ENCODE data around the gene MCUR1. TPM values are rescaled to one million over a fixed set of nuclear protein-coding genes. Genes with fewer than 3 reads are reported as not detected.

The MCUR1 gene
- total and polyA plus RNA-seq, 10 of the 15 experiments (the other 5 are each of a cell fraction or from before 2014, with no cell fraction given) = 4.4 to 43.9 (median 18.3) TPM

- Histone ChIP-seq H3K4me3 (no peak overlapping the region), H3K4me1 (ENCODE audit: control insufficient read depth, insufficient read depth, low read length) (no peaks in the 10 kb centered on the region), H3K79me2 (ENCODE audit: control insufficient read depth, insufficient read depth, low read length) (peaks cover 25% of the 10 kb centered on the region), H3K36me3 (ENCODE audit: control insufficient read depth in 2 of 2, insufficient read depth in 2 of 2, low read length in 1 of 2) (peaks cover 0 to 9% of the 10 kb centered on the region in 2 experiments; a peak in 1 of 4 replicates), H3K27ac (ENCODE audit: control insufficient read depth, insufficient read depth) (no peak overlapping the region), H3K9me3 (replicated peaks; ENCODE audit: control insufficient read depth, insufficient read depth, low read length) (no peaks in the 10 kb centered on the region), H3K4me2 (ENCODE audit: control insufficient read depth, insufficient read depth) (no peak overlapping the region), H2AFZ (ENCODE audit: control insufficient read depth, low read depth, low read length) (no peak overlapping the region), H4K20me1 (ENCODE audit: control insufficient read depth, insufficient read depth) (no peaks in the 10 kb centered on the region), H3K9ac (ENCODE audit: control insufficient read depth, insufficient read depth, low read length) (no peak overlapping the region), H3K27me3 (replicated peaks in 1 of 2; ENCODE audit: control insufficient read depth in 2 of 2, insufficient read depth in 2 of 2, low read length in 1 of 2) (no peaks in the 10 kb centered on the region)
- TF ChIP-seq, protein P1, sequence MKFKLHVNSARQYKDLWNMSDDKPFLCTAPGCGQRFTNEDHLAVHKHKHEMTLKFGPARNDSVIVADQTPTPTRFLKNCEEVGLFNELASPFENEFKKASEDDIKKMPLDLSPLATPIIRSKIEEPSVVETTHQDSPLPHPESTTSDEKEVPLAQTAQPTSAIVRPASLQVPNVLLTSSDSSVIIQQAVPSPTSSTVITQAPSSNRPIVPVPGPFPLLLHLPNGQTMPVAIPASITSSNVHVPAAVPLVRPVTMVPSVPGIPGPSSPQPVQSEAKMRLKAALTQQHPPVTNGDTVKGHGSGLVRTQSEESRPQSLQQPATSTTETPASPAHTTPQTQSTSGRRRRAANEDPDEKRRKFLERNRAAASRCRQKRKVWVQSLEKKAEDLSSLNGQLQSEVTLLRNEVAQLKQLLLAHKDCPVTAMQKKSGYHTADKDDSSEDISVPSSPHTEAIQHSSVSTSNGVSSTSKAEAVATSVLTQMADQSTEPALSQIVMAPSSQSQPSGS (IDR thresholded peaks at IDR 0.05; ENCODE audit: low read length) = no peak
- no peak for TF ChIP-seq MEF2B (IDR thresholded peaks at IDR 0.05; ENCODE audit: partially characterized antibody, poor library complexity, severe bottlenecking)
- TF ChIP-seq E2F4 (IDR thresholded peaks at IDR 0.05; ENCODE audit: low read depth, low read length) = no peak
- no peak for TF ChIP-seq MEF2A (IDR thresholded peaks at IDR 0.05; ENCODE audit: insufficient read depth, low read depth, low read length)
- POLR2A ChIA-PET = interaction anchor here (1.2 kb wide), 1 partner anchor 83 kb away, joined by 4 read pairs; no protein-coding TSS in a partner anchor
- no peak for DNase-seq (ENCODE audit: low read depth, low spot score)
- no peak for FAIRE-seq
- WGBS (ENCODE audit: insufficient coverage, insufficient replicate concordance, low lambda C conversion rate, missing lambda C conversion rate) = 100% methylated on average over 4 of the region's 4 CpGs
- no TSS peak for BruUV-seq (replicated peaks)
- RAD21 ChIA-PET (ENCODE audit: unreplicated experiment) = no interaction called here
- SMC1A ChIA-PET (ENCODE audit: uncharacterized antibody, unreplicated experiment) = interaction anchor here (0.8 to 2.9 kb wide), 3 partner anchors 12 to 259 kb away, joined by 3 to 9 read pairs (median 6); no protein-coding TSS in a partner anchor
- intact Hi-C loops (cut with micrococcal nuclease; ENCODE audit: unreplicated experiment) (no loop called here), in situ Hi-C loops (cut with MboI) (no loop called here)
- CTCF ChIA-PET = interaction anchor here (1.0 to 4.2 kb wide), 3 partner anchors 13 to 259 kb away, joined by 3 to 23 read pairs (median 4); partner anchors contain the start of gene SIRT5
- ATAC-seq = no peak
These were observed 6.7 kb downstream of the MCUR1 start for GRCh38 chr6:13807696-13808095.

Data from GM12878 (cell line).